Stomach (tissue), 9 donors: ENCODE measurements around the gene TBX21. TPM values are rescaled to one million over a fixed set of nuclear protein-coding genes. Genes with fewer than 3 reads are reported as not detected.

Experiments used
- DNase-seq, 2 donors: peaks; one replicate each; pipeline versions ENCODE4 v3.0.0 to v3.0.0-alpha.2; 2013 to 2019
- H3K27ac ChIP-seq, 5 donors: fragments of 200-600 bp in 4 of 5; sonication (generic) in 4 of 5; one replicate each; pipeline ENCODE4 v1.5.1; 2013 to 2019; ENCODE audit warnings: mild to moderate bottlenecking in 1 of 5, moderate library complexity in 1 of 5
- H3K27me3 ChIP-seq, 3 donors: fragments of 200-600 bp; sonication (generic); one replicate each; pipeline ENCODE4 v1.5.1; 2017 to 2019; ENCODE audit warnings: mixed run types in 1 of 3
- H3K36me3 ChIP-seq, 4 donors: fragments of 200-600 bp; sonication (generic); 1 replicate in 3 of 4; 2 replicates in 1 of 4; pipeline ENCODE4 v1.5.1; 2016 to 2019
- H3K4me1 ChIP-seq, 4 donors: fragments of 200-600 bp; sonication (generic); one replicate each; pipeline ENCODE4 v1.5.1; 2016 to 2019
- H3K4me3 ChIP-seq, 4 donors: fragments of 200-600 bp; sonication (generic) in 3 of 4; one replicate each; pipeline ENCODE4 v1.5.1; 2016 to 2019; ENCODE audit warnings: mild to moderate bottlenecking in 1 of 4
- H3K9me3 ChIP-seq, 4 donors: fragments of 200-600 bp; sonication (generic); one replicate each; pipeline ENCODE4 v1.5.1; 2016 to 2019
- EP300 ChIP-seq: sonication (generic); formaldehyde crosslinking; IDR thresholded peaks from one replicate; pipeline ENCODE4 v1.6.1; 2017; ENCODE audit warnings: antibody characterized with exemption
- POLR2A ChIP-seq, 4 donors: fragments of 450-650 bp; IDR thresholded peaks; one replicate each; pipeline ENCODE4 v1.6.1; 2016; ENCODE audit warnings: antibody characterized with exemption in 4 of 4, control low read depth in 2 of 4, mild to moderate bottlenecking in 1 of 4, moderate library complexity in 1 of 4
- POLR2AphosphoS5 ChIP-seq, 3 donors: sonication (generic); formaldehyde crosslinking; IDR thresholded peaks; one replicate each; pipeline ENCODE4 v1.6.1; 2016; ENCODE audit warnings: antibody characterized with exemption in 3 of 3
- whole genome bisulfite sequencing, 5 donors: extraction: QIAGEN DNeasy Blood & Tissue Kit in 3 of 5; methylation state at CpG; one replicate each; pipeline versions ENCODE4 v1.1.5 to v1.1.7; 2013 to 2018; 5-methylcytosine and 5-hydroxymethylcytosine counted together
- intact Hi-C: fragments of 100-400 bp; cut with DNase I; formaldehyde crosslinking; loops from one replicate; pipeline ENCODE4 v1.15.1; 2023; ENCODE audit warnings: low total_unique reads
- polyA plus RNA-seq, 3 donors: library from polyadenylated mRNA; stranded (reverse); fragments of 200-250 nt; gene quantifications; one replicate each; pipeline ENCODE4 v1.2.3, GENCODE V29; 2013
- total RNA-seq, 5 donors: library from RNA; depleted of rRNA; stranded (reverse); fragments of >200 nt; gene quantifications; one replicate each; pipeline versions ENCODE4 v1.1.0 to v1.2.3, GENCODE V29; 2014 to 2016
- TF ChIP-seq, protein P1 (sequence below), 7 experiments: fragments of 450-650 bp in 4 of 7; fragments of 200-600 bp in 3 of 7; sonication (generic) in 3 of 7; IDR thresholded peaks; one replicate each; pipeline ENCODE4 v1.5.1; 2016 to 2019; ENCODE audit warnings: antibody characterized with exemption in 7 of 7, control low read depth in 2 of 7, mild to moderate bottlenecking in 1 of 7
- donor health status: healthy with polysubstance abuse.
- donor health status: Bipolar disorder and iron deficiency.
- donor health status: healthy.

TBX21 gene
- total and polyA plus RNA-seq, 8 donors = 0.10 to 0.92 (median 0.31) TPM; not detected in 3

DNA sequence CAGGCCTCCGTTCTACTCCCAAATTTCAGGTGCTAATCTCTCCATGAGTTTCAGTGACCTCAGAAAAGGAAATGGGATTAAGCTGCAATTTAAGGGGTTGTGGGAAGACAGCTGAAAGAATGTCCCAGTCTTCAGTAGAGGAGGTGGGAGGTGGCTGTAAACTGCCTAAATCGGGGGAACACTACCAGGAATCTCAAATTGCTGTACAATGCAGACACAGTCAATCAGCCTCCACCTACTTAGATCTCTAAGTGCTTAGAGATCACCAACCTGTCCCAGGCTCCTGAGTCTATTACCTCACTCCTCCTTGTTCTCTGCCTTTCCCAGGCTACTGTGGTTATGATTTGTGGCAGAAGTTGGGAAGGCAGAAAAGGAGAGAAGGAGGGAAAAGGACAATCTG is 8.3 kb upstream of the TBX21 start:
- intact Hi-C loops = no loop called here
- H3K27me3 ChIP-seq = peaks cover 14 to 95% (median 38%) of the 10 kb centered on the region in 3 donors
- no peak for DNase-seq
- H3K4me3 ChIP-seq = no peak overlapping the region
- no peaks in the 10 kb centered on the region for H3K9me3 ChIP-seq
- H3K36me3 ChIP-seq = no peaks in the 10 kb centered on the region
- H3K4me1 ChIP-seq = peaks cover 5 to 21% (median 15%) of the 10 kb centered on the region in 4 donors
- H3K27ac ChIP-seq = no peak overlapping the region
- 67 to 83% (median 77%) methylated on average over 2 of the region's 2 CpGs for WGBS, 5 donors
- no peak for TF ChIP-seq EP300
- TF ChIP-seq, protein P1, sequence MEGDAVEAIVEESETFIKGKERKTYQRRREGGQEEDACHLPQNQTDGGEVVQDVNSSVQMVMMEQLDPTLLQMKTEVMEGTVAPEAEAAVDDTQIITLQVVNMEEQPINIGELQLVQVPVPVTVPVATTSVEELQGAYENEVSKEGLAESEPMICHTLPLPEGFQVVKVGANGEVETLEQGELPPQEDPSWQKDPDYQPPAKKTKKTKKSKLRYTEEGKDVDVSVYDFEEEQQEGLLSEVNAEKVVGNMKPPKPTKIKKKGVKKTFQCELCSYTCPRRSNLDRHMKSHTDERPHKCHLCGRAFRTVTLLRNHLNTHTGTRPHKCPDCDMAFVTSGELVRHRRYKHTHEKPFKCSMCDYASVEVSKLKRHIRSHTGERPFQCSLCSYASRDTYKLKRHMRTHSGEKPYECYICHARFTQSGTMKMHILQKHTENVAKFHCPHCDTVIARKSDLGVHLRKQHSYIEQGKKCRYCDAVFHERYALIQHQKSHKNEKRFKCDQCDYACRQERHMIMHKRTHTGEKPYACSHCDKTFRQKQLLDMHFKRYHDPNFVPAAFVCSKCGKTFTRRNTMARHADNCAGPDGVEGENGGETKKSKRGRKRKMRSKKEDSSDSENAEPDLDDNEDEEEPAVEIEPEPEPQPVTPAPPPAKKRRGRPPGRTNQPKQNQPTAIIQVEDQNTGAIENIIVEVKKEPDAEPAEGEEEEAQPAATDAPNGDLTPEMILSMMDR (IDR thresholded peaks at IDR 0.05) = no peak
- TF ChIP-seq POLR2A (IDR thresholded peaks at IDR 0.05) = no peak
- TF ChIP-seq POLR2AphosphoS5 (IDR thresholded peaks at IDR 0.05) = no peak

DNA sequence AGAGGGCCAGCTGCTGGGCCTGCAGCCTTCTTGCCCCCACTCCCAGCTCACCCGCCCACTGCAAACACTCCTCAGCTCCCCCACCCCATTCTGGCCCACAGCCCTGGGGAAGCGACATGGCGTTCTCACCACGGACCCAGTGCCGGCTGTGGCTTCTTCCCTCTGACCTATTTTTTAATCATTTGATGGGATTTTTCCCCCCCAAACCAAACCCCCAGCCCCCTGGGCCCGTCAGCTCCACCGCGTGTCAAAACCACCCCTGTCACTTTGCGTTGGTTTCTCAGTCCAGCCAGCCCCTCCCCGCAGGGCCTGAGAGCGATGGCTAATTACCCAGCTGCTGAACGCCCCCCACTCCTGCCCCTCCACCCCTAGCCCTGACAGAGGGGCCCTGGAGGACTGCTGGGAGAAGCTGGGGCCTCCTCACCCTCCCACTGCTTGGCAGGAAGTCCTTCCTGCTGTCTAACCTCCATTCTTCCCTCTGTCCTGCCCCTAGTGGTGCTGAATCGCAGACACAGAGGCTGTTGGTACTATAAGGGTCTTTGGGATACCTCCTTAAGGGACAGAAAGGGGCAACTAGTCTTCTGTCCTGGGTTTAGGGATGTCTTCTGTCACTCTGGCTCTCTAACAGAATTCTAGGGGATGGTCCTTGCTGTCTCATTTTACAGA is 7.5 kb upstream of the TBX21 start:
- no peak overlapping the region for H3K4me3 ChIP-seq
- H3K9me3 ChIP-seq = no peaks in the 10 kb centered on the region
- DNase-seq = no peak
- 52 to 64% (median 55%) methylated on average over 13 of the region's 13 CpGs for WGBS, 5 donors
- H3K27me3 ChIP-seq = peaks cover 11 to 94% (median 30%) of the 10 kb centered on the region in 3 donors
- H3K4me1 ChIP-seq = peaks cover 5 to 14% (median 13%) of the 10 kb centered on the region in 4 donors
- intact Hi-C loops = no loop called here
- H3K27ac ChIP-seq = no peak overlapping the region
- TF ChIP-seq POLR2A (IDR thresholded peaks at IDR 0.05) = no peak
- TF ChIP-seq, protein P1 (IDR thresholded peaks at IDR 0.05) = no peak
- no peak for TF ChIP-seq POLR2AphosphoS5 (IDR thresholded peaks at IDR 0.05)
- no peak for TF ChIP-seq EP300
- H3K36me3 ChIP-seq = no peaks in the 10 kb centered on the region

DNA sequence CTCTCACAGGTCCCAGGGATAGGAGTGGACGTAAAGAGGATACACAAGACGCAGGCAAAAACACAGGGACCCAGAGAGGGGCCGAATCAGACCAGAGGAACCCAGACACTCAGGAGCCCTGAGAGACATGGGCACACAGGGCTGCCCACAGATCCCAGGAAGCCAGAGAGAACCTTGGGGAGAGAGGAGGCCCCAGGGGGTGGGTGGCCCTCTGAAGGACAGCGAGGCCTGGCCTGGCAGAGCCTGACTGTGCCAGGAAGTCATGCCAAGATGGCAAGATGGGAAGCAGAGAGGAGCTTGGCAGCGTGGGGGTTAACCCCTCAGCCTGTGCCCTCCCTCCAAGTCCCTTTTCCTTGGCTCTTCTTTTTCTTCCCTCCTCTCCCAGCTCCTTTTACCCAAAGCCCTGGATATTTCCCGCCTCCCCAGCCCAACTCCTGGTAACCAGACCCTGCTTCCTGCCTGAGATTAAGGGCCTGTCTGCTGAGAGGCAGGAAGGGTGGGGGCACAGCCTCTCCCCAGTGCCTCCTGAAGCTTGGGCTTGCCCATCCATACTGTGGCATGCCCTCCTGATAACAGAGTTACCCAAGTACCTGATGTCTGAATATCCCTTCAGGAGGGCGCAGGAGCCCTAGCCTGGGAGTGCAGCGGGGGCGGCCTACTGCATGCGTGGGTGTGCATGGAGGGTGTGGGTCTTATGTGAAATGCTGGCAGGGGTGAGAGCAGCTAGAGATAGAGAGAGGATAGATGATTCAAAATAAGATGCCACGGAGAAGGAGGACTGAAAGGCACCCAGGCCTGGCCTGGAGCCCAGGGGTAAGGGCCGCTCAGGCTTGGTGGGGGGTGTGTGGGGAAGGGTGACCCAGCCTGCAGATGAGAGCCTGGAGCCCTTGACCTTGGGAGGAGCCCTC is 6.0 kb upstream of the TBX21 start:
- Histone ChIP-seq H3K36me3 (no peaks in the 10 kb centered on the region), H3K4me1 (peaks cover 0 to under 1% (median under 1%) of the 10 kb centered on the region in 4 donors), H3K27me3 (peaks cover 4 to 94% (median 27%) of the 10 kb centered on the region in 3 donors), H3K4me3 (no peak overlapping the region), H3K9me3 (no peaks in the 10 kb centered on the region), H3K27ac (no peak overlapping the region)
- intact Hi-C loops = no loop called here
- DNase-seq = no peak
- TF ChIP-seq, protein P1 (IDR thresholded peaks at IDR 0.05) = no peak
- no peak for TF ChIP-seq POLR2AphosphoS5 (IDR thresholded peaks at IDR 0.05)
- TF ChIP-seq EP300 = no peak
- no peak for TF ChIP-seq POLR2A (IDR thresholded peaks at IDR 0.05)
- 79 to 85% (median 82%) methylated on average over 12 of the region's 12 CpGs for WGBS, 5 donors

DNA sequence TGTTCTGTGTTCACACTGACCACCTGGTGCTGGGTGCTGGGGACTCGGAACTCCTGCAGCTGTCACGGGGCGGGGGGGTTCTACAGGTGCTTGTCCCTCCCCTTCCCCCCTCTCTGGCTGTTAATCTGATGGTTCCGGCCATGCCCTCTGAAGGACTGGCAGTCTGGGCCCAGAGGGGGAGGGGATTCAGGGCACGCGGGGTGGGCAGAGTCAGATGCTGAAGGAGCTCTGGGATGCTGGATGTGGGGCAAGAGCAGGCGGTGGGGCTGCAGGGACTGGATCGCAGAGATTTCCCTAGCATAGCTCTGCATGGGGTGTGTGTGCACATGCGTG is 5.4 kb upstream of the TBX21 start:
- Histone ChIP-seq H3K27ac (no peak overlapping the region), H3K36me3 (no peaks in the 10 kb centered on the region), H3K4me1 (peaks cover 0 to 7% (median under 1%) of the 10 kb centered on the region in 4 donors), H3K27me3 (peaks cover 4 to 94% (median 27%) of the 10 kb centered on the region in 3 donors), H3K4me3 (no peak overlapping the region), H3K9me3 (no peaks in the 10 kb centered on the region)
- TF ChIP-seq, protein P1 (IDR thresholded peaks at IDR 0.05) = no peak
- TF ChIP-seq EP300 = no peak
- TF ChIP-seq POLR2AphosphoS5 (IDR thresholded peaks at IDR 0.05) = no peak
- TF ChIP-seq POLR2A (IDR thresholded peaks at IDR 0.05) = no peak
- intact Hi-C loops = no loop called here
- no peak for DNase-seq
- WGBS, 5 donors = 70 to 86% (median 74%) methylated on average over 6 to 9 of the region's 9 CpGs
